Right lung (tissue), 10 donors: ENCODE data around the gene RHBDL2. TPM values are rescaled to one million over a fixed set of nuclear protein-coding genes. Genes with fewer than 3 reads are reported as not detected.
A peak's percentile ranks its signal among the peaks of the same experiment; 100 is the strongest.
"Not testable (repeated sequence)": the region's sequence is repeated elsewhere in the genome, so short reads cannot be mapped to it uniquely, and the experiment has no call there.

Experiments used
- DNase-seq, 2 donors: peaks; one replicate each; pipeline ENCODE4 v3.0.0-alpha.2; 2013
- long read RNA-seq, 8 donors: transcript quantifications; one replicate each; lab custom pipeline, GENCODE V29; 2026
- polyA plus RNA-seq, 5 donors: library from polyadenylated mRNA; unstranded; fragments of 120-200 nt; gene quantifications; one replicate each; pipeline versions ENCODE4 v1.2.1 to v1.2.3, GENCODE V29; 2013; ENCODE audit warnings: inconsistent platforms in 1 of 5, low replicate concordance in 1 of 5; ENCODE audit not compliant: insufficient read length in 5 of 5, insufficient read depth in 1 of 5

The RHBDL2 gene, protein sequence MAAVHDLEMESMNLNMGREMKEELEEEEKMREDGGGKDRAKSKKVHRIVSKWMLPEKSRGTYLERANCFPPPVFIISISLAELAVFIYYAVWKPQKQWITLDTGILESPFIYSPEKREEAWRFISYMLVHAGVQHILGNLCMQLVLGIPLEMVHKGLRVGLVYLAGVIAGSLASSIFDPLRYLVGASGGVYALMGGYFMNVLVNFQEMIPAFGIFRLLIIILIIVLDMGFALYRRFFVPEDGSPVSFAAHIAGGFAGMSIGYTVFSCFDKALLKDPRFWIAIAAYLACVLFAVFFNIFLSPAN
- 1 to 10 TPM; 1.3 to 1.7 (median 1.5) TPM for polyA plus RNA-seq
- long read RNA-seq, donor 1: 0 reads
- long read RNA-seq, donor 2: 0 reads
- long read RNA-seq, donor 3: 0 reads
- long read RNA-seq, donor 4: 0 reads
- long read RNA-seq, donor 5: 0 reads
- long read RNA-seq, donor 6, partial matches to known transcripts: 0 of 8 reads
- long read RNA-seq, donor 6, other reads (novel, unspliced or antisense): 8 of 8 reads
- long read RNA-seq, donor 7, partial matches to known transcripts: 0 of 1 reads
- long read RNA-seq, donor 7, other reads (novel, unspliced or antisense): 0 of 1 reads
- long read RNA-seq, donor 8, partial matches to known transcripts: 153 of 415 reads
- long read RNA-seq, donor 8, other reads (novel, unspliced or antisense): 262 of 415 reads

DNA sequence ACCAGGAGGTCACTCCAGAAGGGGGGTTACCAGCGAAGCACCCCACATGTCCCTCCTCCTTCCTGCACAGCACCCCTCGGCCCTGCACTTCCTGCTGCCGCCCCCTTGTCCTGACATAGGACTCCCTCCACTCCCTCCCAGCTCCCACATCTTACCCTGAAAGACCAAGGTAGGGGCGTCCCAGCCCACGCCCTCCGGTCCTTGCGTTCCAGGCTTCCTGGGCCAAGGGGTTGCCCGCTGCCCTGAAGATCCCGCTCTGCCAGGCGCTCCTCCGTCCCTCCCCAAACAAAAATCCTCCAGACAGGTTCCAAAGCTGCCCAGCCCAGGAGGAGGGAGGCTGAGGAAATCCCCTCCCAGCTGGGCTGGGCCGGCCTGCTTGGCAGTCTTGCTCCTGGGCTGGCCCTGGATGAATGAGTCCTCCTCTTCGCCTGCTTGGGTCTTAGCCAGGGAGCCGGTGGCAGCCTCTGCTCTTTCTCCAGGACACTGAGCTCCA, at the start of gene RHBDL2:
Gene RHBDL2 (minus strand): TSS at position 304 of the 493 bp plus-strand sequence. CDS start 22,618 bp downstream, outside the sequence.
- DNase-seq: peak; percentile 31 to 32

DNA sequence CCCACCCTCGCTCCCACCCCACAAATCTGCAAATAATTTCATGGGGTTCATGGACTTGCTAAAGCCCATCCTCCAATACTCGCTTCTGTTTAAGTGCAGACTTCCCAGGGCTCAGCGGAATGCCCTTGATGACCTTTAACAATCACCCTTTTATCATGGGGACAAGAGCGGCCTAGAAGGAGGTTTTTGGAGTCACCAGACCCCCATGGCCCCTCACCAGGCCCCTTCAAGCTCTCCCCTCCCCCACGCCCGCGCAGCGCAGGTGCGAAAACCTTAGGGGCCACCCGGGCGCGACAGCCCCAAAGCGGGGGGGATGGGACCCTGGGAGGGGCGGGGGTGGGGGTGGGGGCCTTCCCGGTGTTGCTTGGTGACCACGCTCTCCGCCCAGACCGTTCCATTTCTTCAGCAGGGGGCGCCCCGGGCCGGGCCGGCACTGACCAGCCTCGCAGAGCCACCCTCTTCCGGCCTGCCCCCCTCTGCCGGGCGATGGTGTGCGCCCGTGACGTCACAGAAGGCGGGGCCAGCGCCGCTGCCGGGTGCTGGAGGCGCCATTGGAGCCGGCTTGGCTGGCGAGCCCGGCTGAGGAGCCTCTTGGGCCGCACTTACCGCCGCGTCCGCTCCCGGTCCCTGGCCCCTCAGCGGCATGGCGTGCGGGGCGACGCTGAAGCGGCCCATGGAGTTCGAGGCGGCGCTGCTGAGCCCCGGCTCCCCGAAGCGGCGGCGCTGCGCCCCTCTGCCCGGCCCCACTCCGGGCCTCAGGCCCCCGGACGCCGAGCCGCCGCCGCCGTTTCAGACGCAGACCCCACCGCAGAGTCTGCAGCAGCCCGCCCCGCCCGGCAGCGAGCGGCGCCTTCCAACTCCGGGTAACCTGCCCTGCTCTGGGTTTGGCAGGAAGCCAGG, 49.4 kb upstream of the RHBDL2 start, which contains the start of gene AKIRIN1:
Gene AKIRIN1 (plus strand): TSS at position 539 of the 900 bp plus-strand sequence. CDS start 105 bp downstream, at position 644.
- peak; percentile 96 to 97 for DNase-seq

DNA sequence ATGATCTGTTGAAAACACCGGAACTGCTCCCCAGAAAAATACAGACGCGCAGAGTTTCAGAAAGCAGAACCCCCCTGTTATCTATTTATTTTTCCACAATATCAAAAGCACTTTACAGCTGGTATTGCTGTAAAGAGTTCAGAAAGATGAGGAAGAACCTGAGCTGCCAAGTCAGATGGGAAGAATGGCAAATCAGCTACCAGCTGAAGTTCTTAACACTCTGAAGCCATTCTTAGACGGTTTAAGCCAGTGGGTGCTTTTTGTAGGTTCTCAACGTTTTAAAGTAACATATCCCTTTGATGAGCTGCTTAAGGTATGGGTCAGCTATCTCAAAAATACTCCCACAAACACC, 48.7 kb upstream of the RHBDL2 start:
- DNase-seq: peak in 1 of 2 donors; percentile 26

DNA sequence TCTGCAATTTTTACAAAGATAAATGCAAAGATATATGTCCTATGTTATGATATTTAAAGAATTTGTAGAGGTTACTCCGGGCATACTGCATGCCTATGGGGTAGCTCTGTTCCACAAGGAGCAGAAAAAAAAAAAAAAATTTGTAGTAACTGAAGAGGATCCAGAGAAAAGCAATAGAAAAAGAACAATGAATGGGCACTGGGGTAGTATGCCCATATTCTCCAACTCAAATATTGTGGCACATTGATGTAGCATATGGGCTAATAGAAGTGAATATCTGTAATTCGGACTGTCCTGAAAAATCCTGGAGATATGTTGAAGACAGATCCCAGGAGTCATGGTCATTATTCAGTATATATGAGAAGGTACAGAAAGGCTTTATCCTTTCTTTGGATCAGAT, 48.3 kb upstream of the RHBDL2 start:
- no peak for DNase-seq

DNA sequence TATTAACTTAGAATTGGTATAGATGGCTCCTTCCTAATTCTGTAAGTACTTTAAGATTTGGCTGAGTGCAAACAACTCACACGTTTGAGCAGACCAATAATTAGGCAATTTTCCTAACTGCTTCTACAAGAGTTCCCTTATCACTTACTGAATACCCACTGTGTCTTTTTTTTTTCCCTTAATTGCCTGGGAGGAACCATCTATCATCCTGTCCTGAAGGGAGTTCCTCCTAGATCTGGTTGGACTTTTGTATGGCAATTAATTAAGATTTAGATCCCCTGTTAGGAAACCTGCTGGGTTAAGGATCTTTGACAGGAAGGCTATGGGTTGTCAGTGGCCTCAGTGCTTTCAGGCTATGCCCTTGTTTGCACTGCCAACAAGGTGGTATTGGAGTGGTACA, 37.8 kb upstream of the RHBDL2 start:
- DNase-seq: not testable (repeated sequence)

DNA sequence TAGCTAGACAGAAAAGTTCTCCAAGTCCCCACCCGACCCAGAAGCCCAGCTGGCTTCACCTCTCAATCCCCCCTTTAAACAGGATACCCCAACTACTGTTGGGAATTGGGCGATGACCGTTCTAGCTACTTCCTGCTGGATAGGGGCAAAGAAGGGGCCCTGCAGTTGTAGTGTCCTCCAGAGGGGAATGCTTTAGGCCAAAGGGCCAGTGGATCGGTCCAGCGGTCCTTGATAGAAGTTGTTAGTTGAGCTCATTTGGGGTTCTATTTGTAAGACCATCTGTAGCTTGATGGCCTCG, 36.6 kb upstream of the RHBDL2 start:
- DNase-seq: not testable (repeated sequence)

DNA sequence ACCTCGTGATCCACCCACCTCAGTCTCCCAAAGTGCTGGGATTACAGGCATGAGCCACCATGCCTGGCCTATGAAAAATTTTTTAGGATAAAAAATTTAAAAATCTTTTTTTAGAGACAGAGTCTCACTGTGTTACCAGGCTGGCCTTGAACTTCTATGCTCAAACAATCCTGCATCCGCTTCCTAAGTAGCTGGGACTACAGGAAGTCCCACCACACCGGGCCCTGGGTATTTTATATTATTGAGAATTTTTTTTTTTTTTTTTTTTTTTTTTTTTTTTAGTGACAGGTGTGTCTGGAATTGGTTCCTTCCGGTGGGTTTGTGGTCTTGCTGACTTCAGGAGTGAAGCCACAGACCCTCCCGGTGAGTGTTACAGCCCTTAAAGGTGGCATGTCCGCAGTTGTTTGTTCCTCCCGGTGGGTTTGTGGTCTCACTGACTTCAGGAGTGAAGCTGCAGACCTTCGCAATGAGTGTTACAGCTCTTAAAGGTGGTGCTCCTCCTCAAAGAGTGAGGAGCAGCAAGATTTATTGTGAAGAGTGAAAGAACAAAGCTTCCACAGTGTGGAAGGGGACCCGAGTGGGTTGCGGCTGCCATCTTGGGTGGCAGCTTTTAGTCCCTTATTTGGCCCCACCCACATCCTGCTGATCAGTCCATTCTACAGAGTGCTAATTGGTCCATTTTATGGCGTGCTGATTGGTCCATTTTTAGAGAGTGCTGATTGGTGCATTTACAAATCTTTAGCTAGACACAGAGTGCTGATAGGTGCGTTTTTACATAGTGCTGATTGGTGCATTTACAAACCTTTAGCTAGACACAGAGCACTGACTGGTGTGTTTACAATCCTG, 36.0 kb upstream of the RHBDL2 start:
- not testable (repeated sequence) for DNase-seq

DNA sequence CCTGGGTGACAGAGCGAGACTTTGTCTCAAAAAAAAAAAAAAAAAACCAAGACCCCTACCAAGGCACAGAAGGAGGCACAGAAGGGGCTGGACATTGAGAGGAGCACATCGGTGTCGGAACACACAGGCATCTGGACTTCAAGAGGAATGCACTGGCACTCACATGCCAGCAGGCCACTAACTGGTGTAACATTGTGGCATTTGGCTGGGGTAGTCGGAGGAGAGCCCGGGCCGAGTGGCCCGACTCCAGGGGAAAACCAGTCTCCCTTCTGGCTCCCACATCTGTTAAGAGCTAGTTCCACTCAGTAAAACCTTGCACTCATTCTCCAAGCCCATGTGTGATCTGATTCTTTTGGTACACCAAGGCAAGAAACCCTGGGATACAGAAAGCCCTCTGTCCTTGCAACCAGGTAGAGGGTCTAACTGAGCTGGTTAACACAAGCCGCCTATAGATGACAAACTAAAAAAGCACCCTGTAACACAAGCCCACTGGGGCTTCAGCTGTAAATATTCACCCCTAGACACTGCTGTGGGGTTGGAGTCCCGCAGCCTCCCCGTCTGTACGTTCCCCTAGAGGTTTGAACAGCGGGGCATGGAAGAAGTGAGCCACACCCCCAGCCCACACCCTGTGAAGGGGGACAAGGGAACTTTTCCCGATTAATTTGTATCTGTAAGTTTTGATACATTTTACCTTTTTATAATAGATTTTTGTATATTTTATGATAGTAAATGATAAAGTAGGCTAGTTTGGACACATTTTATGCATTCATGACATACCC, 32.2 kb upstream of the RHBDL2 start:
- no peak for DNase-seq

DNA sequence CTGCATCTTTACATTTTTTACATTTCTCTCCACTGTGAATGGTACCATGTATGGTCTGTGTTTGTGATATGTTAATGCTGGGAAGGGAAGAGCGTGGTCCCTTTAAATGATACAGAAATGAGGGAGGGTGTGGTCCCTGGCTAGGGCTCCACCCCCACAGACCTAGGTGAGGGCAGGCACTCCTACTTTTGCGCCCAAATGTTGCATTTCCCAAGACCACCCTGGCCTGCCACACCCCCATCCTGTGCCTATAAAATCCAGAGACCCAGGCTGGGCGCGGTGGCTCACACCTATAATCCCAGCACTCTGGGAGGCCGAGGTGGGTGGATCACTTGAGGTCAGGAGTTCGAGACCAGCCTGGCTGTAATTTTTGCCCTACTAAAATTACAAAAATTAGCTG, 31.5 kb upstream of the RHBDL2 start:
- DNase-seq: not testable (repeated sequence)

DNA sequence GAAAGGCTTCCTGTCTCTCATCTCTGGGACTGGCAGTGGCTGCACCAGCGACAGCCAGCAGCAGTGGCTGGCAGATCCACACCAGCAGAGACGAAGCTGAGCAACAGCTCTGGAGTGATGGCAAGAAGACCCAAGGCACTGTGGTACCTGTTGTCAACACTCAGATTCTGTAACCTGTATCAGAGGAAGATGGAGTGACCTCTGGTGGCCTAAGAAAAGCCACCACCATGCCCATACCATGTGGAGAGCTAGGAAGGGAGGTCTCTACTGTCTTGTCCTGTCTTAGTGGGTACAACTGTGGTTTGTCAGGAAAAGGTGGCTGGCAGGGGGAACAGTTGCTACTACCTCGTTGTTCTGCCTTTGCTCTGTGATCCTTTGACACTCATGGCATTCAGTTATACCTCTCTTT, 22.5 kb upstream of the RHBDL2 start:
- DNase-seq: no peak

DNA sequence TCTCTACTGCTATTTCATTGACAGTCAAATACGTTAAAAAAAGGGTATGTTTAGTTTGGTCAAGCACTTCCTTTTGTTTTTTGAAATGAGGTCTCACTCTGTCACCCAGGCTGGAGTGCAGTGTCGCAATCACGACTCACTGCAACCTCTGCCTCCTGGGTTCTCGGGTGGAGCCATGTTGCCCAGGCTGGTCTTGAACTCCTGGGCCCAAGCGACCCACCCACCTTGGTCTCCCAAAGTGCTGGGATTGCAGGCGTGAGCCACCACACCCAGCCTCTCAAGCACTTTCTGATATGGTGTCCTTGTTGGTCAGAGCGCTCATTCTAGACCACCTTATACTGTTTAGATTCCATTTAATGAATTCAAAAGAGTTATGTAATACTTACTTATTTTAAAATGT, 20.9 kb upstream of the RHBDL2 start:
- no peak for DNase-seq

DNA sequence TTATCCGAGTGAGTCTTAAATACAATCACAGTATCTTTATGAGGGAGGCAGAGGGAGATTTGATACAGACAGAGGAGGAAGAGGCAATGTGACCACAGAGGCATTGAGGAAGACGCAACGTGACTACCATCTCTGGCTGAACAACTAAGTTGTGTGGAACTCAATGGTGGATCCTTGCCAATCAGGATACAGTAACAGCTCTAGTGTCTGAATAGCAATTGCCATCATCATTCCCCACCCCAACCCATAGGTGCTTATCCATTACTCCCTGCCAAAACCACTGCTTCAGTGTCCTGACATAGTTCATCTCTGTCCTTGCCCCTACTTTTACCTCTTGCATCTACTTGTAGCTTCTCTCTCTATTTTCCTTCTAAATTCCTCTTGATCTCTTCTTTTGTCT, 20.5 kb upstream of the RHBDL2 start:
- no peak for DNase-seq

DNA sequence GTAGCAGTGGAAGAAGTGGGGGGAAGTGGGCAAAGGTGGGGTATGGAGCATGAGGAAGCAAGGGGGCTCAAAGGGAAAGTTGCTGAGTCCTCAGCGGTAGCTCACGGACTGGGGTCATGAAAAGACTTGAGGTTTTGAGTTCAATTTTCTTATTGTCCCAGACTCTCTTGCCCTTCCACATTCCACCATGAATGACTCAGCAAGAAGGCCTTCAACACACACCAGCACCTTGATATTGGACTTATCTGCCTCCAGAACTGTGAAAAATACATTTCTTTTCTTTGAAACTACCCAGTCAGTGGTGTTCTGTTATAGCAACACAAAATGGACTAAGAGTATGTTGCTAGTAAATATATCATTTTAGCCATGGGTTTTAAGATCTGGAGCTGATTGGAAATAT, 17.3 kb upstream of the RHBDL2 start:
- DNase-seq: no peak

DNA sequence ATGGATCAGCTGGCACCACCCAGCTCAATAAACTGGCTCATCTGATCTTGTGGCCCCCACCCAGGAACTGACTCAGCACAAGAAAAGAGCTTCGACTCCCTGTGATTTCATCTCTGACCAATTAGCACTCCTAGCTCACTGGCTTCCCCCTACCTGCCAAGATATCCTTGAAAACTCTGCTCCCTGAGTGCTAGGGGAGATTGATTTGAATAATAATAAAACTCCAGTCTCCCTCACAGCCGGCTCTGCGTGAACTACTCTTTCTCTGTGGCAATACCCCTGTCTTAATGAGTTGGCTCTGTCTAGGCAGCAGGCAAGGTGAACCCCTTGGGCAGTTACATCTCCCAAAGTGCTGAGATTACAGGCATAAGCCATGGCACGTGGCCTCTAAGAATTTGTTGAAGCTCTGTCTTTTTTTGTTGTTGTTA, 11.8 kb upstream of the RHBDL2 start:
- DNase-seq: no peak

DNA sequence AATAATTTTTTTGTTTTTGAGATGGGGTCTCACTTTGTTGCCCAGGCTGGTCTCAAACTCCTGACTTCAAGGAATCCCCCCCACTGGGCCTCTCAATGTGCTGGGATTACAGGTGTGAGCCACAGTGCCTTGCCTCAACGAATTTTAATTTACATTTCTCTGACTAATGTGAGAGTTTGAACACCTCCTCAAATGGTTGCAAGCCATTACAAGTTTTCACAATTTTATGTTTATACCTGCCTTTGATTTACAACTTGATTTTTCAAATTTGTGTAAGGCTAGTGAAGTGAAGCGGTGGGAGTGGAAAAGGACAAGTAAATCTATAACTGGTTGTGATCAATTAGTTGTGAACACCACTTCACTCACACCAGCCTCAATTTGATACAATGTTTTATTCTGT, 8.9 kb upstream of the RHBDL2 start:
- no peak for DNase-seq

DNA sequence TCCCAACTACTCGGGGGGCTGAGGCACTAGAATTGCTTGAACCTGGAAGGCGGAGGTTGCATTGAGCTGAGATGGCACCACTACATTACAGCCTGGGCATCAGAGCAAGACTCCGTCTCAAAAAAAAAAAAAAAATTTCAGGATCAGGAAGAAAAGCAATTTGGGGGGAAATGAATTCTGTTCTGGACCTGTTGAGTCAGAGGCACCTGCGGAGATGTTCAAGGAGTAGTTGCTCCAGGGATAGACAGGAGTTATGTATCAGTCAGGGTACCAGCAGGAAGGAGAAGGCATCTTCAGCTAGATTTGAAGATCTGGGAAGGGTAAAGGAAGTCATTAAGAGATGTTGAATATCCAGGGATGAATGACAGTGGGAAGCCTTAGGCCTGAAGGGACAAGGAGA, 2.9 kb upstream of the RHBDL2 start:
- no peak for DNase-seq

DNA sequence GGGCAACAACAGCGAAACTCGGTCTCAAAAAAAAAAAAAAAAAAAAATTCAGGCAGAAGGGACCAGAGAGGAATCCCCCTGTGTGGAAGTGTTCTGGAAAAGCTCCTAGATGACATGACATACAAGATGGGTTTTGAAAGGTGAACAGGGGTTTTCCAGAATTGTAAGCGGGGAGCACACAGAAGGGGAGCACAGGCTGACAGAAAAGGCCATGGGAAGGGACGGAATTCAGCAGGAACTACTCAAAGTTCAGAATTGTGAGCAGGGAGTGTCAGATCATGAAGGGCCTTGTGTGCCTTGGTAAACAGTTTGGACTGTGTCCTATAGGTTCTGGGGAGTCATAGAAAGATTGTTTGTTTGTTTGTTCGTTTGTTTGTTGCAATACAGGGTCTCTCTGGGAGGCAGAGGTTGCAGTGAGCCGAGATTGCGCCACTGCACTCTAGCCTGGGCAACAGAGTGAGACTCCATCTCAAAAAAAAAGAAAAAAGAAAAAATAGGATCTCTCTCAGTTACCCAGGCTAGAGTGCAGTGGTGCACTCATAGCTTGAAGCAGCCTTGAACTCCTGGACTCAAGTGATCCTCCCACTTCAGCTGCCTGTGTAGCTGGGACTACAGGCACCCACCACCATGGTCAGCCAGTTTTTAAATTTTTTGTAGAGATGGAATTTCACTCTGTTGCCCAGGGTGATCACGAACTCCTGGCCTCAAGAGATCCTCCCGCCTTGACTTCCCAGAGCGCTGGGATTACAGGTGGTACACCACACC, 1.2 kb upstream of the RHBDL2 start:
- no peak for DNase-seq

DNA sequence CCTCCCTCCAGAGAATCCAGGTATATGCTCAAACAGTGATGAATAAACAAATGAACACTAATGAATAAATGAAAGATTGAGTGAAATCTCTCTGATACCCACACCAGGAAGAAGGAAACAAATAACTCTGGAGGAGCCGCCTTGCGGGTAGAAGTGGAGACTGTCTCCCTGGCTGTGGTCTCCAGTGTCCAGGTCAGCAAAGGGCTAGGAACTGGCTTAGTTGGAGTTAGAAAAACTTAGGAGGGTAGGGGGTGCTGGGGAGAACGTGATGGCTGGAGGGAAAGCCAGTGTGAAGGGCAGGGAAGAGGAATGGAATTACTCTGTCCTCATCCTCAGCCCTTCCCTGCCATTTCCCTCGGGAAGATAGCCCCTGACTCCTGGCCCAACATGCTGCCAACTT, 537 bp downstream of the RHBDL2 start:
- DNase-seq: no peak

DNA sequence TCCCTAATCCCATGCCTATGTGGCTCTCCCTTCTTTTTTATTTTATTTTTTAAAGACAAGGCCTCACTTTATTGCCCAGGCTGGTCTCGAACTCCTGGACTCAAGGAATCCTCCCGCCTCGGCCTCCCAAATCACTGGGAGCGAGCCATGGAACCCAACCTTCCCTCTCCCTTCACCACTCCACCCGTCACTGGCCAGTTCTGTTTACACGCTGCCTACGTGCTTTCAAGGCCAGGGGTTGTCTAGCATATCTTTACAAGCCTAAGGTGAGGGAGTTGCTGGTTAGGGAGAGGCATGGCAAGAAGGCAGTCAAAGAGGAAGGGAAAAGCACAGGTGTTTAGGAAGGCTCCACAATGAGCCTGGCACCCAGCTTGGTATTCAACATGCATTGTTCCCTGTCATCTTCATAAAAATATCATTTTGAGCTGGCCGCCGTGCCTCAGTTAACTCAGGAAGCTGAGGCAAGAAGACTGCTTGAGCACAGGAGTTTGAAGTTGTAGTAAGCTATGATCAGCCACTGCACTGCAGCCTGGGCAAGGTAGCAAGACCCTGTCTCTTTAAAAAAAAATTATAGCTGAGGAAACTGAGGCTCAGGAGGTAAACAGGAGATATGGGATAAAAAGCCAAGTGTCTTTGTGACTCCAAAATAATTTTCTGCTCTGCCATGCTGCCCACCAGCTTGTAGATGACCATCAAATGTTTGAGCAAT, 1.1 kb downstream of the RHBDL2 start:
- no peak for DNase-seq
